ENCODE data around the gene ZNF460. TPM values are rescaled to one million over a fixed set of nuclear protein-coding genes. Genes with fewer than 3 reads are reported as not detected.

ZNF460 gene
- total and polyA plus RNA-seq, 2 experiments from 2014 or later, result 5.9 to 77.4 TPM

- no peaks in the 10 kb centered on the region for H3K27me3 ChIP-seq
- DNase-seq (ENCODE audit: low spot score), result peak; percentile 97
- no peak for TF ChIP-seq EZH2 (IDR thresholded peaks at IDR 0.05; ENCODE audit: borderline replicate concordance)
- TF ChIP-seq, protein P1, sequence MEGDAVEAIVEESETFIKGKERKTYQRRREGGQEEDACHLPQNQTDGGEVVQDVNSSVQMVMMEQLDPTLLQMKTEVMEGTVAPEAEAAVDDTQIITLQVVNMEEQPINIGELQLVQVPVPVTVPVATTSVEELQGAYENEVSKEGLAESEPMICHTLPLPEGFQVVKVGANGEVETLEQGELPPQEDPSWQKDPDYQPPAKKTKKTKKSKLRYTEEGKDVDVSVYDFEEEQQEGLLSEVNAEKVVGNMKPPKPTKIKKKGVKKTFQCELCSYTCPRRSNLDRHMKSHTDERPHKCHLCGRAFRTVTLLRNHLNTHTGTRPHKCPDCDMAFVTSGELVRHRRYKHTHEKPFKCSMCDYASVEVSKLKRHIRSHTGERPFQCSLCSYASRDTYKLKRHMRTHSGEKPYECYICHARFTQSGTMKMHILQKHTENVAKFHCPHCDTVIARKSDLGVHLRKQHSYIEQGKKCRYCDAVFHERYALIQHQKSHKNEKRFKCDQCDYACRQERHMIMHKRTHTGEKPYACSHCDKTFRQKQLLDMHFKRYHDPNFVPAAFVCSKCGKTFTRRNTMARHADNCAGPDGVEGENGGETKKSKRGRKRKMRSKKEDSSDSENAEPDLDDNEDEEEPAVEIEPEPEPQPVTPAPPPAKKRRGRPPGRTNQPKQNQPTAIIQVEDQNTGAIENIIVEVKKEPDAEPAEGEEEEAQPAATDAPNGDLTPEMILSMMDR (IDR thresholded peaks at IDR 0.05; ENCODE audit: poor library complexity), result peak; percentile 46
- peaks cover 53% of the 10 kb centered on the region for H3K79me2 ChIP-seq
- peak overlapping the region; percentile 76 for H3K4me2 ChIP-seq
- peak overlapping the region; percentile 68 for H3K4me3 ChIP-seq
- H3K9me2 ChIP-seq (replicated peaks; ENCODE audit: insufficient read depth), result no peaks in the 10 kb centered on the region
- H3K4me1 ChIP-seq (ENCODE audit: insufficient read depth), result peaks cover 33% of the 10 kb centered on the region
- peaks cover 24% of the 10 kb centered on the region for H4K20me1 ChIP-seq (ENCODE audit: insufficient read depth, poor library complexity, severe bottlenecking)
- WGBS (ENCODE audit: low lambda C conversion rate, missing lambda C conversion rate), result 5% methylated on average over 25 of the region's 25 CpGs
- no peaks in the 10 kb centered on the region for H3K9me3 ChIP-seq (ENCODE audit: low read depth)
- no peaks in the 10 kb centered on the region for H3K36me3 ChIP-seq (replicated peaks; ENCODE audit: insufficient read depth, low read depth)
- peak overlapping the region; percentile 79 for H2AFZ ChIP-seq
- peak overlapping the region; percentile 99 for H3K27ac ChIP-seq
Observed at GRCh38 chr19:57279418-57280164, 694 bp upstream of the ZNF460 start.

DNA sequence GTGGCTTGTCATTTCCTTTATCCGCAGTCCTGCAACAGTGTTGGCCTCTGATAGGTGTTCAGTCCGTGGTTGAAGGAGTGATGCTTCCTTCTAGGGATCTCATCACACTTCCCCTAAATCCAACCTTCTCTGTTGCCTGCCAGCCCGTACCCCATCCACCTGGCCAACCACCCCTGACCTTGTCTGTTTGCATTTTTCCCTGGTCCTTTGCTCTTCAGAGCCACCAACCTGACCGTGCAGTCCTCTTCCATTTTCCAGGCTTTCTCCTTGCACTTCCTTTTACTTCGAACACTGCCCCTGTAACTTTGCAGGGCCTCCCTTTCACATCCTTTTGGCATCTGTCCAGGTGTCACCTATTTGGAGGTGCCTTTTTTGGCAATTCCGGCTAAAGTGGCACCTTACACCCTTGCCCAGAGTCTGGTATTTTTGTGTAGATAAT lies 696 bp downstream of the ZNF460 start:
- H3K36me3 ChIP-seq (replicated peaks; ENCODE audit: insufficient read depth, low read depth), result peaks cover 12% of the 10 kb centered on the region
- H3K79me2 ChIP-seq, result peaks cover 67% of the 10 kb centered on the region
- H3K4me2 ChIP-seq, result peak overlapping the region; percentile 94
- no peaks in the 10 kb centered on the region for H3K27me3 ChIP-seq
- peaks cover 33% of the 10 kb centered on the region for H3K4me1 ChIP-seq (ENCODE audit: insufficient read depth)
- no peak overlapping the region for H2AFZ ChIP-seq
- H3K4me3 ChIP-seq, result peak overlapping the region; percentile 76
- TF ChIP-seq, protein P1 (IDR thresholded peaks at IDR 0.05; ENCODE audit: poor library complexity), result no peak
- TF ChIP-seq EZH2 (IDR thresholded peaks at IDR 0.05; ENCODE audit: borderline replicate concordance), result no peak
- TF ChIP-seq EZH2phosphoT487 (IDR thresholded peaks at IDR 0.05; ENCODE audit: low read depth, severe bottlenecking, unreplicated experiment), result no peak
- H3K9me3 ChIP-seq (ENCODE audit: low read depth), result no peaks in the 10 kb centered on the region
- no peaks in the 10 kb centered on the region for H3K9me2 ChIP-seq (replicated peaks; ENCODE audit: insufficient read depth)
- H4K20me1 ChIP-seq (ENCODE audit: insufficient read depth, poor library complexity, severe bottlenecking), result peaks cover 35% of the 10 kb centered on the region
- H3K27ac ChIP-seq, result peak overlapping the region; percentile 99
- DNase-seq (ENCODE audit: low spot score), result peak; percentile 37
- 9% methylated on average over 6 of the region's 6 CpGs for WGBS (ENCODE audit: low lambda C conversion rate, missing lambda C conversion rate)

- H3K9me2 ChIP-seq (replicated peaks; ENCODE audit: insufficient read depth), result no peaks in the 10 kb centered on the region
- H3K4me1 ChIP-seq (ENCODE audit: insufficient read depth), result peaks cover 33% of the 10 kb centered on the region
- peak overlapping the region; percentile 94 for H3K4me2 ChIP-seq
- TF ChIP-seq EZH2phosphoT487 (IDR thresholded peaks at IDR 0.05; ENCODE audit: low read depth, severe bottlenecking, unreplicated experiment) (no peak), EZH2 (IDR thresholded peaks at IDR 0.05; ENCODE audit: borderline replicate concordance) (no peak)
- TF ChIP-seq, protein P1 (IDR thresholded peaks at IDR 0.05; ENCODE audit: poor library complexity), result no peak
- no peak overlapping the region for H2AFZ ChIP-seq
- peaks cover 40% of the 10 kb centered on the region for H4K20me1 ChIP-seq (ENCODE audit: insufficient read depth, poor library complexity, severe bottlenecking)
- no peaks in the 10 kb centered on the region for H3K9me3 ChIP-seq (ENCODE audit: low read depth)
- H3K36me3 ChIP-seq (replicated peaks; ENCODE audit: insufficient read depth, low read depth), result peaks cover 12% of the 10 kb centered on the region
- WGBS (ENCODE audit: low lambda C conversion rate, missing lambda C conversion rate), result 96% methylated on average over 5 of the region's 5 CpGs
- H3K4me3 ChIP-seq, result no peak overlapping the region
- H3K27ac ChIP-seq, result peak overlapping the region; percentile 99
- no peaks in the 10 kb centered on the region for H3K27me3 ChIP-seq
- DNase-seq (ENCODE audit: low spot score), result peak; percentile 52
- H3K79me2 ChIP-seq, result peaks cover 78% of the 10 kb centered on the region
Observed at GRCh38 chr19:57282011-57282643, 1.8 kb downstream of the ZNF460 start.

All from hepatocyte (in vitro differentiated cells).